Thyroid gland (tissue), 4 donors: ENCODE results near the gene EYA4. TPM values are rescaled to one million over a fixed set of nuclear protein-coding genes. Genes with fewer than 3 reads are reported as not detected.

ENCODE experiments used
- DNase-seq, 2 donors: peaks; one replicate each; pipeline ENCODE4 v3.0.0-alpha.2; 2019
- H3K27ac ChIP-seq, 3 donors: fragments of 200-600 bp; sonication (generic); 1 replicate in 2 of 3; 2 replicates in 1 of 3; pipeline ENCODE4 v1.5.1; 2016 to 2019; ENCODE audit warnings: mild to moderate bottlenecking in 1 of 3, moderate library complexity in 1 of 3
- H3K27me3 ChIP-seq: fragments of 200-600 bp; sonication (generic); one replicate; pipeline ENCODE4 v1.5.1; 2019
- H3K36me3 ChIP-seq, 2 donors: fragments of 200-600 bp; sonication (generic); one replicate each; pipeline ENCODE4 v1.5.1; 2016 to 2019
- H3K4me1 ChIP-seq, 2 donors: fragments of 200-600 bp; sonication (generic); one replicate each; pipeline ENCODE4 v1.5.1; 2017 to 2019
- H3K4me3 ChIP-seq, 3 donors: fragments of 200-600 bp; sonication (generic); replicated peaks in 1 of 3; 1 replicate in 2 of 3; 2 replicates in 1 of 3; pipeline ENCODE4 v1.5.1; 2016; ENCODE audit warnings: mild to moderate bottlenecking in 1 of 3
- H3K9me3 ChIP-seq: fragments of 200-600 bp; sonication (generic); one replicate; pipeline ENCODE4 v1.5.1; 2017
- POLR2A ChIP-seq, 2 donors: fragments of 450-650 bp; IDR thresholded peaks; one replicate each; pipeline ENCODE4 v1.6.1; 2017; ENCODE audit warnings: antibody characterized with exemption in 2 of 2, mild to moderate bottlenecking in 2 of 2, moderate library complexity in 1 of 2
- WGBS, 2 donors: methylation state at CpG; one replicate each; pipeline ENCODE4 v1.1.5; 2017; 5-methylcytosine and 5-hydroxymethylcytosine counted together
- intact Hi-C: fragments of 100-400 bp; cut with DNase I; formaldehyde crosslinking; loops from one replicate; pipeline ENCODE4 v1.15.1; 2023
- total RNA-seq, 4 donors: library from RNA; depleted of rRNA; stranded (reverse); fragments of >200 nt; gene quantifications; one replicate each; pipeline ENCODE4 v1.2.3, GENCODE V29; 2016
- TF ChIP-seq, protein P1 (sequence below), 6 experiments: fragments of 200-600 bp in 3 of 6; fragments of 450-650 bp in 3 of 6; sonication (generic) in 3 of 6; IDR thresholded peaks; one replicate each; pipeline ENCODE4 v1.5.1; 2016 to 2019; ENCODE audit warnings: antibody characterized with exemption in 6 of 6, mild to moderate bottlenecking in 2 of 6, inconsistent platforms in 1 of 6, moderate library complexity in 1 of 6

Gene EYA4
- total RNA-seq, 4 donors from 2014 or later, result 3.3 to 8.2 (median 5.3) TPM

DNA sequence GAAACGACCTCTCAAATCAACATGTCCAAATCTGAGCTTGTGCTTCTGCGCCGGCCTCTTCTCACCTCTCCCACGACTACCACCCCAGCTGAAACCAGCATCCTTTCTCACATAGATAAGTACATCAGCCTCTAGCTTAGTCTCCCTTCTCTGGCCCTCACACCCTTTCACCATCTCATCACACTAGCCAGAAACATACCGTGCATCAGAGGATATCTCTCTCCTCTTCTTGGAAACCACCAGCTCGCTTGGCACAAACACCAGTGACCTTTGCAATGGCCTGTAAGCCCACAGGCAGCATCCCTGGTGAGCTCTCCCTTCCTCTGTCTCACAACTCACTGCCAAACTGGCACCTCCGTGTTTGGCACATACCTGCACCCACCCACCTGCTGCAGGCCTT lies 291.8 kb downstream of the EYA4 start:
- Histone ChIP-seq H3K9me3 (no peaks in the 10 kb centered on the region), H3K27ac (no peak overlapping the region), H3K4me3 (no peak overlapping the region), H3K36me3 (no peaks in the 10 kb centered on the region), H3K4me1 (no peaks in the 10 kb centered on the region), H3K27me3 (no peaks in the 10 kb centered on the region)
- no peak for TF ChIP-seq POLR2A (IDR thresholded peaks at IDR 0.05)
- TF ChIP-seq, protein P1, sequence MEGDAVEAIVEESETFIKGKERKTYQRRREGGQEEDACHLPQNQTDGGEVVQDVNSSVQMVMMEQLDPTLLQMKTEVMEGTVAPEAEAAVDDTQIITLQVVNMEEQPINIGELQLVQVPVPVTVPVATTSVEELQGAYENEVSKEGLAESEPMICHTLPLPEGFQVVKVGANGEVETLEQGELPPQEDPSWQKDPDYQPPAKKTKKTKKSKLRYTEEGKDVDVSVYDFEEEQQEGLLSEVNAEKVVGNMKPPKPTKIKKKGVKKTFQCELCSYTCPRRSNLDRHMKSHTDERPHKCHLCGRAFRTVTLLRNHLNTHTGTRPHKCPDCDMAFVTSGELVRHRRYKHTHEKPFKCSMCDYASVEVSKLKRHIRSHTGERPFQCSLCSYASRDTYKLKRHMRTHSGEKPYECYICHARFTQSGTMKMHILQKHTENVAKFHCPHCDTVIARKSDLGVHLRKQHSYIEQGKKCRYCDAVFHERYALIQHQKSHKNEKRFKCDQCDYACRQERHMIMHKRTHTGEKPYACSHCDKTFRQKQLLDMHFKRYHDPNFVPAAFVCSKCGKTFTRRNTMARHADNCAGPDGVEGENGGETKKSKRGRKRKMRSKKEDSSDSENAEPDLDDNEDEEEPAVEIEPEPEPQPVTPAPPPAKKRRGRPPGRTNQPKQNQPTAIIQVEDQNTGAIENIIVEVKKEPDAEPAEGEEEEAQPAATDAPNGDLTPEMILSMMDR (IDR thresholded peaks at IDR 0.05), result no peak
- intact Hi-C loops, result no loop called here
- WGBS, 2 donors, result 78 to 79% methylated on average over 7 of the region's 7 CpGs
- no peak for DNase-seq

GRCh38 chr6:133539502-133540259 lies 298.5 kb downstream of the EYA4 start:
- Histone ChIP-seq H3K27me3 (no peaks in the 10 kb centered on the region), H3K36me3 (no peaks in the 10 kb centered on the region), H3K4me1 (no peaks in the 10 kb centered on the region), H3K27ac (no peak overlapping the region), H3K4me3 (no peak overlapping the region), H3K9me3 (no peaks in the 10 kb centered on the region)
- WGBS, 2 donors, result 83 to 96% methylated on average over 3 of the region's 3 CpGs
- DNase-seq, result no peak
- intact Hi-C loops, result no loop called here
- TF ChIP-seq, protein P1 (IDR thresholded peaks at IDR 0.05), result no peak
- no peak for TF ChIP-seq POLR2A (IDR thresholded peaks at IDR 0.05)

DNA sequence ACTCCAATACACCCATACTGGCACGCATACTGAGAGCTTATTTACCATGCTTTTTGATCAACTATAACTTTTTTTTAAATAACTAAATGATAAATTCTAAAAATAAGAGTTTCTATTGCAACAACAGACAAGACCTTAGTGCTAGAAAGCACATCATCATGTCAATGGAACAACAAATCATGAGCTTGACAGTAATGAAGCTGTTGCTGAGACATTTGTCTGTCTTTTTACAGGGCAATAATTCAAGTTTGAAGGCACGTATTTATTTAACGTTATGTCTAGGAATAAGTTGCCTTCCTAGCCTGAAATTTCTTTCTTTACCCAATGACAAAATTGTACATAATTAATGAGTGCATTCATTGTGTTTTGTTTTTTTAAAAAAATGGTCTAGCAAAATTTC lies 299.2 kb downstream of the EYA4 start:
- intact Hi-C loops, result no loop called here
- no peaks in the 10 kb centered on the region for H3K9me3 ChIP-seq
- WGBS, 2 donors, result 67 to 90% methylated on average over 3 of the region's 3 CpGs
- H3K27me3 ChIP-seq, result no peaks in the 10 kb centered on the region
- H3K4me3 ChIP-seq, result no peak overlapping the region
- no peaks in the 10 kb centered on the region for H3K4me1 ChIP-seq
- TF ChIP-seq POLR2A (IDR thresholded peaks at IDR 0.05), result no peak
- TF ChIP-seq, protein P1 (IDR thresholded peaks at IDR 0.05), result no peak
- no peaks in the 10 kb centered on the region for H3K36me3 ChIP-seq
- H3K27ac ChIP-seq, result no peak overlapping the region
- no peak for DNase-seq

GRCh38 chr6:133541040-133541439 lies 299.9 kb downstream of the EYA4 start:
- WGBS, 2 donors, result 80 to 91% methylated on average over 2 of the region's 2 CpGs
- Histone ChIP-seq H3K4me3 (no peak overlapping the region), H3K9me3 (no peaks in the 10 kb centered on the region), H3K36me3 (no peaks in the 10 kb centered on the region), H3K4me1 (no peaks in the 10 kb centered on the region), H3K27ac (no peak overlapping the region), H3K27me3 (no peaks in the 10 kb centered on the region)
- DNase-seq, result no peak
- TF ChIP-seq POLR2A (IDR thresholded peaks at IDR 0.05), result no peak
- TF ChIP-seq, protein P1 (IDR thresholded peaks at IDR 0.05), result no peak
- intact Hi-C loops, result no loop called here

GRCh38 chr6:133542056-133542821 lies 301.1 kb downstream of the EYA4 start:
- Histone ChIP-seq H3K9me3 (no peaks in the 10 kb centered on the region), H3K27ac (no peak overlapping the region), H3K4me3 (no peak overlapping the region), H3K4me1 (no peaks in the 10 kb centered on the region), H3K36me3 (no peaks in the 10 kb centered on the region), H3K27me3 (no peaks in the 10 kb centered on the region)
- TF ChIP-seq, protein P1 (IDR thresholded peaks at IDR 0.05), result no peak
- TF ChIP-seq POLR2A (IDR thresholded peaks at IDR 0.05), result no peak
- intact Hi-C loops, result no loop called here
- 90 to 92% methylated on average over 9 of the region's 9 CpGs for WGBS, 2 donors
- no peak for DNase-seq
